HG03066 (cell line): Measurements from ENCODE around the gene MSH5.

Source experiments
- ATAC-seq: cut with Tn5 transposase; IDR thresholded peaks from one replicate; pipeline ENCODE4 v1.9.1; 2021; ENCODE audit warnings: low read depth; ENCODE audit not compliant: unreplicated experiment

MSH5 gene

DNA sequence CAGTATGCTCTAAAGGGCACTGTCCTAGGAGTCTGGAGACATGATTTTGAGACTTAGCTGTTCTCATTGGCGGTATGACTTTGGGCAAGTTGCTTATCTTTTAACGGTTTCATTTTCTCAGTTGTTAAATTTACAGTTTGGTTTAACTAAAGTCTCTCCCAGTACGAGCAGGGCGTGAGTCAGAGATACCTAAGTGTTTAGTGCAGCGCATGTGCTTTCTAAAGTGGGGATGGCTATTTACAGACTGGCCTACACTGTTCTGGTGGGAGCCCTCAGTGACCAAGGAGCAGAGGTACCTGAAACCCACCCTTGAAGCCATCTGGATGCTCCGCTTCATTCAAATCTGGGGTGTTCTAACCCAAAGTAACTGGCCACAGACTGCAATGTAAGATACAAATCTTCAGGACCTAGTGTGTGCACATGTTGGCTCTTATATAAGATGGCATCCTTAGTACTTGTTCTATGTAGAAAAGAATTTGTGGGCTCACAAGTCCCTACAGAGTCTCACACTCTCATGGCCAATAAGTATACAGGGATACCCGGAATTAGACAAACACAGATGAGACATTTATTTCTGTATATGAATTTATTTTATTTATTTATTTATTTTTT, 10.7 kb downstream of the MSH5 start:
- no peak for ATAC-seq

DNA sequence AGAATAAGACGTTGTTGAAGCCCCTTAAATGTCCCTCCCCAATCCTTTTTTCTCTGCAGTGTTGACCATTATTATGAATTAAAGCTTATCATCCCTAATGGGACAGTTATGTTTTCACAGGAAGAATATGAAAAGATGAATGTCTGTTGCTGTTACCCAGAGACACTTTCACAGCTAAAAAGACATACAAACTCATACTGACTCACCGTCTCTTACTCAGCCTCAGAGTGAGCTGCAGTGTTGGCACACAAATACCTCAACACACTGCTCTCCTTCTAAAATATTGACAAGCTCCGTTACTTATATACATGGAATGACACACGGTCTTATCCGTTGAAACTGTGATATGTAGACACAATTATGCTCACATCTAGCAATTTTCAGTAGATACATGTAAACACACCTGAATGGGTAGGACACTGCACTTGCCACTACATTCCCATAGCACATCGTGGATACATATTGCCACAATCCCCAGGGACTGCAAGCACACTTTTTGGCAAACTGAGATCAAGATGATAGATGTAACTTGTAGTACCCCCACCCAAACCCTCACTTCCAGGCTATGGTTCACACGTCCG, 13.0 kb downstream of the MSH5 start:
- ATAC-seq, result no peak

DNA sequence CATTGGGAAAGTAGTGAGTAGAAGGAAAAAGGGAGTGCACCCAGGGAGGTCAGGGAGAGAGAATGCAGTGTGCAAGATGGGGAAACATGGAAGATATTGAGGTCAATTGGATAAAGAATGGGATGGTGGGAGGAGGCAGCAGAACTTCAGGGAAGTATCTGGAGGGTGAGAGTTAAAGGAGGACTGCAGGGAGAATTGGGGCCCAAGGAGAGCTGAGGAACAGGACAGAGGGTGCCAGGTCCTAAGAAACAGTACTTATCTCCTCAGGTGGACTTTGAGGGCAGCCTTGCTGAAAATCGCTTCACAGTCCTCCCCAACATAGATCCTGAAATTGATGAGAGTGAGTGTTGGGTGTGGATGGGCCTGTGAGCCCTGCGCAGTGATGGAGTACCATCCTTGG, 18.5 kb downstream of the MSH5 start:
- ATAC-seq, result no peak

DNA sequence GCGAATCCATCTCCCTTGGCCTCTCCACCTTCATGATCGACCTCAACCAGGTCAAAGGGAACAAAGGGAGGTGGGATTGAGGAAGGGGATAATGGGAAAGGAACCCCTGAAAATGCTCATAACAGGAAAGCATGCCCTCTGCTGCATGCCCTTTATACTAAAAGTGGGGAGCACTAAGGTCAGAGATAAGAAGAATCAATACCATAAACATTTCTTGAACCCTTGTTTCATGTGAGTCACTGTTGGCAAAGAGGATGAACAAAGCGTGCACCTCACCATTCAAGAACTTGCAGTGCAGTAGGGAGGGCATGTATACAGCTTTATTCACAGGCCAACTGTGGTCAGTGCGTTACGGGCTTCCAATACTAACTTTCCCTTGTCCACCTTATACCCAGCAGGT, 21.0 kb downstream of the MSH5 start:
- no peak for ATAC-seq

DNA sequence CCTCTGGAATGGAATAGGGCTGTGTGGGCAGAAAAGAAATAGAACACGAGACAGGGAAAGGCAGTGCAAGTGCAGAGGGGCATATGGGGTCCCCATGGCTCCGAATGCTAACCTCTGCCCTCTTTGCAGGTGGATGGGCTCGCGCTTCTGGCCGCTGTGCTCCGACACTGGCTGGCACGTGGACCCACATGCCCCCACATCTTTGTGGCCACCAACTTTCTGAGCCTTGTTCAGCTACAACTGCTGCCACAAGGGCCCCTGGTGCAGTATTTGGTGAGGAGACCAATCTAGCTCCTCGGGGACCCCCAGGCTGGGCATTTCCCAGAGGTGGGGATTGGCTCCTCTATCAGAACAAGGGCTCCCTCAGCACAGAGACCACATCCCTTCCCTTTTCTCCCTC, 21.5 kb downstream of the MSH5 start:
- ATAC-seq, result no peak

DNA sequence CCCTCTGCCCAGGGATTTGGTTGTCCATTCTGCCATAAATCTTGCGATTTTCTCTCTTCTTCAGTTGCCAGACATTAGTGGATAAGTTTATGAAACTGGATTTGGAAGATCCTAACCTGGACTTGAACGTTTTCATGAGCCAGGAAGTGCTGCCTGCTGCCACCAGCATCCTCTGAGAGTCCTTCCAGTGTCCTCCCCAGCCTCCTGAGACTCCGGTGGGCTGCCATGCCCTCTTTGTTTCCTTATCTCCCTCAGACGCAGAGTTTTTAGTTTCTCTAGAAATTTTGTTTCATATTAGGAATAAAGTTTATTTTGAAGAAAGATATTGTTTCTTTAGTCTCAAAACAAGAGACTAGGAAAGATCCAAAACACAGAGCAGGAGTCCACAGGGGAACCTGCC, 22.6 kb downstream of the MSH5 start, which contains the start of gene SAPCD1:
Gene SAPCD1, plus strand, starts transcription at position 301 of the 400 bp plus-strand sequence. CDS start 399 bp downstream, outside the sequence.
- no peak for ATAC-seq

DNA sequence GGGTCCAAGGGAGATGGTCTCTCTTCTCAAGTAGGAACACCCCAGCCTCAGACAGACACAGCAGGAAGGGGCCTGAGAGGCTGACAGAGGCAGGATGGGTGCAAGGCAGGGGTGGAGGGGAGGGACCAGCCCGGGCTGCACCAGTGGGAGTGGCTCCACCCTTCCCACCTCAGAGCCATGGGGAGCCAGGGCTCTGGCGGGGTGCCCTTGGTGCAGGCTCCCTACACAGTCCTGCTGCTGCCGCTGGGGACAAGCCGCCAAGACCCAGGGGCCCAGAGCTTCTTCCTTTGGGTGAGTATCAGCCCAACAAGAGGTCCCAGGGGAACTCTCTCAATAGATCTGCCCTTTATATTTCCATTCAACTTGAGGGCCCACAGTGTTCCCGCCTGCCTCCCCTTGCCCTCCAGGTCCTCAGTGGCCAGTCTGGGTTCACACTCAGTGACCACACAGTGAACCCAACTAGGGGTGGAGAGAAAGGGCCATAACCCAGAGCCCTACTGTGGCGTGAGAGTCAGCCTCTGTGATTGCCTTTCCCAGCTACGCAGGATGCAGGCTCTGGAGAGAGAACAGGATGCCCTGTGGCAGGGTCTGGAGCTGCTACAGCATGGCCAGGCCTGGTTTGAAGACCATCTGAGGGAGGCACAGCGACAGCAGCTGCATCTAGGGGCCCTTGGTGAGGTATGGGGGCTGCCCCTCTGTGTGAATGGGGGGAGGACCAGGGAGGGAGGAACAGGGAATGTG, 23.2 kb downstream of the MSH5 start:
- ATAC-seq, result no peak

DNA sequence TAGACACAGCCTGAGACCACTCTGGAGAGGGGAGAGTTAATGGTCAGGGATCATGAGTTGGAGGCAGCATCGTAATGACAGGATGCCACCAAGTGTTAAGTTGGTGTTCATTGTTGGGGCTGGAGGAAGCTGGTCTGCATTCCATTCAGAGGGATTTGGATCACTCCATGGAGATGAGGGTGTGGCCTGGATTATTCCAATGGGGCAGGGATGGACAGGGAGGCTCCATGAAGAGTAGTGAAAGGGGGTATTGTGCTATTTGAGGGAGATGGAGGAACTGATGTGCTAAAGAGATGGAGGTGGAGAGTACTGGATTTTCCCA, 23.8 kb downstream of the MSH5 start:
- ATAC-seq, result no peak

DNA sequence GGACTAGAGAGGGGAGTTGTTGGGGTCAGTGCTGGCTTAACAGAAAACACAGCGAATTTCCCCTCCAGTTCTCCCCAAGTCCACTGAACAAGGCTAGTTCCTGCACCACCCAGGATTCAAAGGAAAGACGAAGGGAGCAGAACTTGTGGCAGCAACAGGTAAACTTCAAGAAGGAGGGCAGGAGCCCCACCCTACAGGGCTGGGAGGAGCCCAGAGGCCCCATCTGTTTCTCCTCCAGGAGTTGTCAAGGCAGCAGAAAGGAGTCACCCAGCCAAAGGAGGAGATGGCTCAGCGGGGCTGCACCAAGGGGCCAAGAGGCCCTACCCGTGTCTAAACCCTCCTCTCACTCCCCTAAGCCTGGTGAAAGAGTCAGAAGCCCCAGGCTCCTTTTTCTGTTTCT, 24.4 kb downstream of the MSH5 start:
- ATAC-seq, result no peak

DNA sequence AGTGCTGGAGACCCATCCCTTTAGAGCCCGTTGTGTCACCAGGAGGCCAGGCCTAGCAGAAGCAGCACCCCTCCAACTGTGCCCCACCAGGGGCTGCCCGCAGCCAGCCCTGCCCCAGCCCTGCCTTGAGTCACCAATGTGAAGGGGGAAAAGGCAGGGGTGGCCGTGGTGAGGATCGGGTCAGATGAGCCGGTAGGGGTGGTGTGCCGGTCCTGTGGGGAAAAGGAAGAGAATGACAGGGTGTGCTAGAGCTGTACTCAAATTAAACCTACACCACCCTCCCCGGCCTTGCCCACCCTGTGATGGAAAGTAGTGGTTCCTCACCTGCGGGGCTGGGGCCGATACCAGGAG, 25.7 kb downstream of the MSH5 start:
- ATAC-seq, result no peak

DNA sequence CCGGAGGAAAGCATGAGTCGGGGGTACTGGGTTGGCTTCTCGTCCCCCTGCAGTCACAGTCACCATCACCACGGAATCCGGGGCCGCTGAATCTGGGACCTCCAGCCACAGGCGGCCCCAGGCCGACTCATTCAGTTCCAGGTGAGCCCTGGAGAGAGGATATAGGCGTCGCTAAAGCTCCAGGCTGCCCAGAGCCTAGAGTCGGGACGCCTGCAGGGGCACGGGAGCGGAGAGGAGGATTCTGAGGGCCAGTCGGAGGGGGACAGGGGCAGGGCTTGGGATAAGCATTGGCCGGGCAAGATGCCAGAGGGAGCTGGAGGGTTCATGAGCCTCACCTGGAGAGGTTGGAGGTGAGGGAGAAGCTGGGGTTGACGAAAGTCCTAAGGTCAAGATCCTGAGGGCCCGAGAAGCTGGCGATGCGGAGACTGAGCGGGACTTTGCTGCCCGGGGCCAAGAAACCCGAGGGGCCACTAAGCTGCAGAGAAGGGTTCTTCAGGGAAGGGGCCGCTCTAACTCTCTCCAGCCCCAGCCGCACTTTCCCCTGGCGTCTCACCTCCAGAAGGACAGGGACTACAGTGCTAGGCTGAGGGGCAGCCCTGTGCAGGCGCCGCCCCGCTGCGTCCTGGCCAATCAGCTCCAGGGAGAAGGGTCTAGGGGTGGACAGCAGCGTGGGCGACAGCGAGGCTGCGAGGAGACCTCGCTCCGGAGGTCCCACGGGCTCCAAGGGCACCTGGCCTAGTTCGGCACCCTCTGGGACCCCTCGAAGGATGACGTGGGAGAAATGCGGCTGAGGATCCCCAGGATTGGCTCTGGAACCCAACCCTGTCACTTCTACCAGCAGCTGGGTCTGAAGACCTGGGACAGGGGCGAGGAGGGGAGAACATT, 26.3 kb downstream of the MSH5 start:
- ATAC-seq, result no peak

DNA sequence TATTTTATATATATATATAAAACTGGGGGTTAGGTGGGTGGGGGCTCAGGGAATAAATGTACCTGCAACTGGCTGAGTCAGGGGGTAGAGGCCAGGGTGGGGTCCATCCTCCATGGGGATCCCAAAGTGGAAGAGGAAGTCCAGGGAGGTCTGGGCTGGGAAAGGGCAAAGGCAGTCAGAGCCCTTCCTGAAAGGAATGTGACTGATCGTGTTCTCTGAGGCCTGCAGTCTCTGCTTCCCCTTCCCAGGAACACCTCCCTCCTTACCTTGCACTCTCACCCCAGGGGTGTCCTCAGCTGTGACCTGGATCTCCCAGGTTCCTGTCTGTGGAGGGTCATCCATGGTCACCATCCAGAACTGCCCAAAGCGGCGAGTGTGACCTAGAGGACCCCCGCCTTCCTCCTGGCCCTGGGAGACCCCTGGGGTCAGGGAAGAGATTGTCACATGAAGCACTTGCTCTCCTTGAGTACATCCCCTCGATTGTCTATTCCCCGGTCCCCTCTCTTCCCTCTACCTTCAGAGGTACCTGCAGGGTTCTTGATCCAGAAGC, 27.4 kb downstream of the MSH5 start:
- no peak for ATAC-seq

DNA sequence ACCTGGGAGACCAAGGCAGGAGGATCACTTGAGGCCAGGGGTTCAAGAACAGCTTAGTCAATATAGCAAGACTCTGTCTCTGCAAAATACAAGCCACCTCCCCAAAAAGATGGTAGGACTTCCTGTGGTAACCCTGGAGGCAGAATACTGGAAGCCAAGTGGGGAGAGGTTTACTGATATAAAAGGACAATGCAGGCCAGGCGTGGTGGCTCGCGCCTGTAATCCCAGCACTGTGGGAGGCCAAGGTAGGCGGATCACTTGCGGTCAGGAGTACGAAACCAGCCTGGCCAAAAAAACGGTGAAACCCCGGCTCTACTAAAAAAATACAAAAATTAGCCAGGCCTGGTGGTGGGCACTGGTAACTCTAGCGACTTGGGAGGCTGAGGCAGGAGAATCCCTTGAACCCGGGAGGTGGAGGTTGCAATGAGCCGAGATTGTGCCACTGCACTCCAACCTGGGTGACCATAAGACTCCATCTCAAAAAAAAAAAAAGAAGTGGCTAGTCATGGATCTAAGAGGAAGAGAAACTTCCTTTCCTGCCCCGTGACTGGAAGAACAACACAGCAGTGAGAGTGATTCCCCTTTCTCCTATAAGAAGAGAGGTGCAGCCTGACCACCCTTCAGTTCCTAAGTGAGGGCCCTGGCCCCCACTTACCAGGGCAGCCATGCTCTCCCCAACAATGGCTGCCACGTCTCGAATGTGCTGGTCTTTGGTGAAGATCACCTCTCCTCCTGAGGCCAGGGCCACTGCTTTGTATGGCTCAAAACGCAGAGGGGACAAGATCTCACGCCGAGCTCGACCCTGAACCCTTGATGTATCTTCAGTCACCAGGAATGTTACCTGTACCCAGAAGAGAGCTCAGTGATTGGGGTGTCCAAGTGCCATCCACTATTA, 28.8 kb downstream of the MSH5 start:
- ATAC-seq, result no peak

DNA sequence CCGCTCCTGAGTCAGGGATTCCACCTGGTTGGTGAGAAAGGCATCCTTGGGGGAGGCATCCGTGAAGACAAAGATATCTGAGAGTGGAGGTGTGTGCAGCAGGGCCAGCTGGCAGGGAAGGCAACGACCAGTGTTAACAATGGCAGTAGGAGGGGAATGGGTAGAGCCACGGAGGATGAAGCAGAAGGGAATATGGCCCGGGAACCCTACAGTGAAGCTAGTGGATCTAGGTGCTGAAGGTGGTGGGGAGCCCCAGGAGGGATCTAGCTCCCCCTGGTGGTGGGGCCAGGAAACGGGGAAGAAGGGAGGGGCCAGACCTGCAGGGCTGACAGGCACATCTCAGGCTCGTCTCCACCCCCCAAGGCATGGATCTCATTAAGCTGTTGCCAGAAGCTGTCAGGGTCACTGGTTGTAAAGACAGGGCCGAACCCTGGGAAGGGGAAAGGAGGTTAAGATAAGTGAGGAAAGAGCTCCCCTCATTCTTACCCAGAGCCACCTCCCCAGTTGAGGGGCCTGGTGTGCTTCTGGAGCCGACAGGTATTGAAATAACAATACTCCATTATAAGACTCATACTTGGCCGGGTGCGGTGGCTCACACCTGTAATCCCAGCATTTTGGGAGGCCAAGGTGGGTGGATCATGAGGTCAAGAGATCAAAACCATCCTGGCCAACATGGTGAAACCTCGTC, 30.0 kb downstream of the MSH5 start:
- ATAC-seq, result no peak

DNA sequence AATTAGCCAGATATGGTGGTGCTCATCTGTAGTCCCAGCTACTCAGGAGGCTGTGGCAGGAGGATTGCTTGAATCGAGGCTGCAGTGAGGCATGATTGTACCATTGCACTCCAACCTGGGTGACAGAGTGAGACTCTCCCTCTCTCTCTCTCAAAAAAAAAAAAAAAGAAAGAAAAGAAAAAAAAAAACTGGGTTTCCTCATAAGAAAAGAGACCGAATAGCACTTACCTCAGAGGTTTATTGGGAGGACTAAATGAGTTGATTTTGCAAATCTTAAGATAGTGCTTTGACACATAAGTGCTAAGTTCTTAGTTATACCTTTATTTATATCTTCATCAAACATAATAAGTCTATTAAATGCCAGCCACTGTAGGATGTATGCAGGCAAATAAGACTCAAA, 31.1 kb downstream of the MSH5 start:
- ATAC-seq, result no peak

DNA sequence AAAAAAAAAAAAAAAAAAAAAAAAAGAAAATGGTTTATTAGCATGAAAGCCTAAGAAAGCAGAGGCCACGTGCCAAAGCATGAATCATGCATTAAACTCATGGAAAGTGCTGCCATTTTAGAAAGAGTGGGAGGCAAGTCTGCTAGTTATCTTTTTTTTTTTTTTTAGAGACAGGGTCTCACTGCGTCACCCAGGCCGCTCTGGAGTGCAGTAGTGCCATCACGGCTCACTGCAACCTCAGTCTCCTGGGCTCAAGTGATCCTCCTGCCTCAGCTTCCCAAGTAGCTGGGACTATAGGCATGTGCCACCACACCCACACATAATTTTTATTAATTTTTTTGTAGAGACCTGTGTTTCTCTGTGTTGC, 32.2 kb downstream of the MSH5 start:
- ATAC-seq, result no peak

DNA sequence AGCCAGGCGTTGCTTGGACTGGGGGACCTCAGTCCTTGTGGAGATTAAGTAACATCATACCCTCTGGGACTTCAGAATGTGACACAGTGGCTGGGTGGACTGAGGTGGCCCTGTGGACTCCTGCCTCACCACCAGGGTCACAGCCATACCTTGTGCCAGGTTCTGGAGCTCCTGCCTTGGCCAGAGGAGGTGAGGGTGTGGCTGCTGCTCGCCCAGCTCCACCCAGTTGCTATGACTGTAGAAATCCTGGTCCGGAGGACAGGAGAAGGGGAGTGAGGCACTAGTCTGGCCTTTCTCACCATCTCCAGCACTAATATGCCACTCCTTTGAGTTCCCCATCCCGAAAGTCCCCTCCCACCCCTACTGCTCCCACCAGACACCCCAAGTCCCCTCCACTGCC, 35.4 kb downstream of the MSH5 start:
- no peak for ATAC-seq

DNA sequence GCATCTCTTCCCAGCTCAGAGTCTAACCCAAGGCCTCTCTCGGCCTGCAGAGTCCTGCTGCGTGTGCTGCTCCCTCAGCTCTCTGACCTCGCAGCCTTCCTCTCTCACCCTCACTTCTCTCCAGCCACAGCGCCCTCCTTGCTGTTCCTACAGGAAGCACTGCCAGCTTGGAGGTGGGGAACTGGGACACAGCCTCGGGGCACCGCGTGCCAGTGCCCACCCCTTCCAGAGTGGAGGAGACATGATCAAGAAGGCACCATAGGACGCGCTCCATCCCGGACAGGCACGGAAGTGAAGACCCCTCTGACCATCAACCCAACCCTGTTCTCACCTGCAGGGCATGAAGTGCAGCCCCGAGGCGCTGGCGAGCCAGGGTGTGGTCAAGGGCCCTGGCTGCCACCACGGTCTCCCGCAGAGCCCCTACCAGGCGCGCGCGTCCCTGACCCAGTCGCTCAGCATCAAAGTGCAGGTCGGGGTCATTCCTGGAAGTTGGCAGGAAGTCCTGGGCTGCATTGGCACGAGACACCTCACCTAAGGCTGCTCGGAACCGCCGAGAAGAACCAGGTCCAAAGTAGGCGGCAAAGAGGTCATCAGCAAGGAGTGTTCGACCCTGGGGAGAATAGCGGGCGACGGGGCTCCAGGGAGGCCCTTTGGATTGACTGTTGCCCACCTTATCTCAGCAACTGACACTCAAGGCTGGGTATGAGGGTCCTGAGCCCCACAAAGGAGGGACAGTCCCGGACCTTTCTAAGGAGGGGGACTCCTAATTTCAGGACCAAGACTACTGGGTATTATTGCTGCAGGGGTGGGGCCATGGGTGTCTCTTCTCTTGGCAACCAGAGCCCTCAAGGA, 36.1 kb downstream of the MSH5 start:
- ATAC-seq, result no peak
